Upper lobe of left lung (tissue), 6 donors: ENCODE data around the gene COL6A1. TPM values are rescaled to one million over a fixed set of nuclear protein-coding genes. Genes with fewer than 3 reads are reported as not detected.
A peak's percentile ranks its signal among the peaks of the same experiment; 100 is the strongest.
"Not testable (repeated sequence)": the region's sequence is repeated elsewhere in the genome, so short reads cannot be mapped to it uniquely, and the experiment has no call there.

Experiments
- ATAC-seq, 2 donors: fragments of 200-7000 bp; cut with Tn5 transposase; one replicate each; pipeline ENCODE4 v1.9.1; 2022; ENCODE audit warnings: mild to moderate bottlenecking in 2 of 2, moderate library complexity in 2 of 2; ENCODE audit not compliant: low FRiP score in 2 of 2
- DNase-seq, 2 donors: peaks; one replicate each; pipeline ENCODE4 v3.0.0-alpha.2; 2019 to 2020
- H3K27ac ChIP-seq, 4 donors: fragments of 200-600 bp; sonication (generic); one replicate each; pipeline ENCODE4 v1.5.1; 2016 to 2019
- H3K27me3 ChIP-seq, 4 donors: fragments of 200-600 bp; sonication (generic); one replicate each; pipeline ENCODE4 v1.5.1; 2017 to 2019
- H3K36me3 ChIP-seq, 4 donors: fragments of 200-600 bp; sonication (generic); one replicate each; pipeline ENCODE4 v1.5.1; 2016 to 2019
- H3K4me1 ChIP-seq, 4 donors: fragments of 200-600 bp; sonication (generic); one replicate each; pipeline ENCODE4 v1.5.1; 2018 to 2019
- H3K4me3 ChIP-seq, 4 donors: fragments of 200-600 bp; sonication (generic); one replicate each; pipeline ENCODE4 v1.5.1; 2017 to 2019; ENCODE audit warnings: mild to moderate bottlenecking in 2 of 4, moderate library complexity in 1 of 4
- H3K9me3 ChIP-seq, 4 donors: fragments of 200-600 bp; sonication (generic); one replicate each; pipeline ENCODE4 v1.5.1; 2018 to 2019
- CTCF ChIP-seq, 6 experiments: fragments of 450-650 bp in 4 of 6; fragments of 200-600 bp in 2 of 6; sonication (generic) in 2 of 6; IDR thresholded peaks; one replicate each; pipeline ENCODE4 v1.5.1; 2016 to 2019; ENCODE audit warnings: antibody characterized with exemption in 6 of 6
- EP300 ChIP-seq, 4 donors: sonication (generic); formaldehyde crosslinking; IDR thresholded peaks; one replicate each; pipeline ENCODE4 v1.5.1; 2017; ENCODE audit warnings: antibody characterized with exemption in 4 of 4, control low read depth in 2 of 4
- POLR2A ChIP-seq, 4 donors: fragments of 450-650 bp; IDR thresholded peaks; one replicate each; pipeline ENCODE4 v1.5.1; 2016 to 2017; ENCODE audit warnings: antibody characterized with exemption in 4 of 4, mild to moderate bottlenecking in 2 of 4
- POLR2AphosphoS5 ChIP-seq, 2 donors: sonication (generic); formaldehyde crosslinking; IDR thresholded peaks; one replicate each; pipeline ENCODE4 v1.5.1; 2017; ENCODE audit warnings: antibody characterized with exemption in 2 of 2
- WGBS, 2 donors: methylation state at CpG; one replicate each; pipeline ENCODE4 v1.1.5; 2017 to 2018; 5-methylcytosine and 5-hydroxymethylcytosine counted together
- total RNA-seq, 6 donors: library from RNA; depleted of rRNA in 4 of 6; stranded (reverse); fragments of >200 nt in 4 of 6; gene quantifications; one replicate each; pipeline versions ENCODE4 v1.1.0 to v1.2.1, GENCODE V29; 2016 to 2021
- donor health status: DM: no; HTN: no; CAD: no; lungs with moderate emphysema.
- donor health status: DM: no; HTN: yes; CAD: no; lungs with severe emphysema.

COL6A1 gene
- total RNA-seq, 6 donors from 2014 or later, result 61.9 to 351 (median 205) TPM

- ATAC-seq, result peak in 1 of 2 donors; percentile 37
- H3K4me1 ChIP-seq, result peaks cover 36 to 50% (median 39%) of the 10 kb centered on the region in 4 donors
These were observed 7.2 kb upstream of the COL6A1 start for GRCh38 chr21:45974073-45975019.

GRCh38 chr21:45975020-45975666 is 6.4 kb upstream of the COL6A1 start:
- no peaks in the 10 kb centered on the region for H3K36me3 ChIP-seq
- WGBS, 2 donors, result 39 to 49% methylated on average over 16 to 29 of the region's 33 CpGs
- H3K4me3 ChIP-seq, result peak overlapping the region in 2 of 4 donors; percentile 54 to 55
- peak in 1 of 2 donors; percentile 82 for DNase-seq
- peaks cover 0 to 24% (median 11%) of the 10 kb centered on the region in 4 donors for H3K27me3 ChIP-seq
- TF ChIP-seq POLR2AphosphoS5 (IDR thresholded peaks at IDR 0.05), result peak in 1 of 2 donors; percentile 27
- TF ChIP-seq EP300 (IDR thresholded peaks at IDR 0.05), result peak in 1 of 4 donors; percentile 35
- TF ChIP-seq CTCF (IDR thresholded peaks at IDR 0.05), result peak in 1 of 6 experiments; percentile 10
- TF ChIP-seq POLR2A (IDR thresholded peaks at IDR 0.05), result no peak
- peaks cover 36 to 48% (median 39%) of the 10 kb centered on the region in 4 donors for H3K4me1 ChIP-seq
- peak in 1 of 2 donors; percentile 0 for ATAC-seq
- H3K9me3 ChIP-seq, result no peaks in the 10 kb centered on the region
- peak overlapping the region; percentile 80 to 94 (median 90) for H3K27ac ChIP-seq

More at GRCh38 chr21:45974073-45975019, 7.2 kb upstream of the COL6A1 start:
- H3K4me3 ChIP-seq, result peak overlapping the region; percentile 23 to 55 (median 50)
- WGBS, 2 donors, result 1 to 6% methylated on average over 6 to 46 of the region's 59 CpGs
- H3K9me3 ChIP-seq, result no peaks in the 10 kb centered on the region
- peaks cover 0 to 24% (median 11%) of the 10 kb centered on the region in 4 donors for H3K27me3 ChIP-seq
- DNase-seq, result peak in 1 of 2 donors; percentile 87
- H3K27ac ChIP-seq, result peak overlapping the region; percentile 80 to 94 (median 90)
- no peak for TF ChIP-seq EP300 (IDR thresholded peaks at IDR 0.05)
- peak; percentile 3 to 6 for TF ChIP-seq POLR2AphosphoS5 (IDR thresholded peaks at IDR 0.05)
- H3K36me3 ChIP-seq, result no peaks in the 10 kb centered on the region

GRCh38 chr21:45975667-45976409 is 5.7 kb upstream of the COL6A1 start:
- not testable (repeated sequence) for ATAC-seq, H3K36me3 ChIP-seq, H3K9me3 ChIP-seq, H3K4me3 ChIP-seq, DNase-seq
- WGBS, 2 donors, result 58 to 60% methylated on average over 13 of the region's 13 CpGs
- Histone ChIP-seq H3K27me3 (peaks cover 0 to 24% (median 11%) of the 10 kb centered on the region in 4 donors), H3K4me1 (peaks cover 32 to 41% (median 36%) of the 10 kb centered on the region in 4 donors), H3K27ac (peak overlapping the region in 2 of 4 donors; percentile 87 to 92)

GRCh38 chr21:45976701-45977311 is 4.8 kb upstream of the COL6A1 start:
- ATAC-seq, result no peak
- Histone ChIP-seq H3K4me1 (peaks cover 29 to 41% (median 36%) of the 10 kb centered on the region in 4 donors), H3K36me3 (no peaks in the 10 kb centered on the region), H3K9me3 (no peaks in the 10 kb centered on the region), H3K4me3 (no peak overlapping the region), H3K27ac (peak overlapping the region in 3 of 4 donors; percentile 49 to 69 (median 59)), H3K27me3 (peaks cover 0 to 25% (median 11%) of the 10 kb centered on the region in 4 donors)
- no peak for TF ChIP-seq POLR2AphosphoS5 (IDR thresholded peaks at IDR 0.05)
- TF ChIP-seq POLR2A (IDR thresholded peaks at IDR 0.05), result no peak
- no peak for TF ChIP-seq CTCF (IDR thresholded peaks at IDR 0.05)
- DNase-seq, result no peak
- WGBS, 2 donors, result 52 to 55% methylated on average over 9 to 11 of the region's 11 CpGs

- Histone ChIP-seq H3K27ac (peak overlapping the region in 3 of 4 donors; percentile 49 to 69 (median 59)), H3K4me3 (no peak overlapping the region), H3K27me3 (peaks cover 0 to 27% (median 8%) of the 10 kb centered on the region in 4 donors), H3K4me1 (peaks cover 25 to 42% (median 40%) of the 10 kb centered on the region in 4 donors), H3K36me3 (no peaks in the 10 kb centered on the region), H3K9me3 (no peaks in the 10 kb centered on the region)
- WGBS, 2 donors, result 40 to 41% methylated on average over 1 to 2 of the region's 5 CpGs
- ATAC-seq (no peak), DNase-seq (no peak)
- no peak for TF ChIP-seq POLR2AphosphoS5 (IDR thresholded peaks at IDR 0.05)
- no peak for TF ChIP-seq EP300 (IDR thresholded peaks at IDR 0.05)
- TF ChIP-seq POLR2A (IDR thresholded peaks at IDR 0.05), result no peak
- no peak for TF ChIP-seq CTCF (IDR thresholded peaks at IDR 0.05)
These were observed 4.2 kb upstream of the COL6A1 start for GRCh38 chr21:45977396-45977795.
